ENCODE data around the gene ARHGAP12.

GRCh38 chr10:31961277-31962074 lies 32.8 kb upstream of the ARHGAP12 start:
- TF ChIP-seq CTCF (IDR thresholded peaks at IDR 0.05 in 8 of 11, conservative IDR thresholded peaks at IDR 0.05 in 3 of 11) (no peak), POLR2A (IDR thresholded peaks at IDR 0.05) (no peak)

Measured in spleen (tissue), 7 donors.